ENCODE results near the gene TUBB6.
A peak's percentile ranks its signal among the peaks of the same experiment; 100 is the strongest.

The TUBB6 gene

DNA sequence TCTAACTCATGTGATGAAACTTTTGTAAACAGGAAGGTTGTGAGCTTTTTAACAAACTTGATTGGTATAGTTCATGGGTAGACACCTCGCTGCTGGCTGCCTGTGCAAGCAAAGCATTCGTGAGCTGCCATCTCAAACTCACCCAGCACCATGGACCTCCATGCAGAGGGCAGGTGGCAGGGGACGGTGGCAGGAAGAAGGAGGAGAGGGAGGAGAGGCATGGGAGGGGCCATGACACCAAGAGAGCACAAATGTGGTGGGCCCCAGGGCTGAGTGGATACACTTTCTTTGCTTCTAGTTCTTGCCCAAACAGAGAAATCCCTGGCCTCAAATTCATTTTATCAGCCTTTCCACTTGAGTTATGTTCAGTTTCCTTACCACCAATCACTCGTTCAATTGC, 39.9 kb downstream of the TUBB6 start:
- H3K4me3 Mint-ChIP-seq, result no peak overlapping the region
- no peak for DNase-seq (ENCODE audit: low spot score)
- no peak overlapping the region for H3K27ac Mint-ChIP-seq
- peaks cover 49% of the 10 kb centered on the region for H3K36me3 Mint-ChIP-seq (ENCODE audit: low read depth)
- H3K27me3 Mint-ChIP-seq (ENCODE audit: low read depth), result no peaks in the 10 kb centered on the region
- H3K9me3 Mint-ChIP-seq, result no peaks in the 10 kb centered on the region
- H3K4me1 Mint-ChIP-seq (ENCODE audit: low read depth), result no peaks in the 10 kb centered on the region

DNA sequence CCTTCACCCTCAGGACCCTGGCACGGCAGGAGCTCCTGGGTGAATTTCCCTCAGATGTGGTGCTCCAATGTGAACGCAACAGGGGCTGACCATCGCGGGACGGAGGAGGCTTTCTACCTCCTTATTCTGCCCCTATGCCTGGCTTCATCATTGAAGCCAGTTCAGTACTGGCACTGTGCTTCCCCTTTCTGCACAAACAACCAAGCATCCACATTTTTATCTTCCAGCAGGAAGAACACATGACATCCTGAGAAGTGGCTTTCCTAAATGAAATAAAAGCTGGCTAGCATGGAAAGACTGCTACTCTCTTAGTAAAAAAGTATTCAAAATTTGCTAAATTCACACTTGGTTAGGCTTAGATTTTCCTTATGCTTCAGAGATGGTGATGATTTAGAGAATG, 44.1 kb downstream of the TUBB6 start:
- H3K36me3 Mint-ChIP-seq (ENCODE audit: low read depth), result peaks cover 51% of the 10 kb centered on the region

DNA sequence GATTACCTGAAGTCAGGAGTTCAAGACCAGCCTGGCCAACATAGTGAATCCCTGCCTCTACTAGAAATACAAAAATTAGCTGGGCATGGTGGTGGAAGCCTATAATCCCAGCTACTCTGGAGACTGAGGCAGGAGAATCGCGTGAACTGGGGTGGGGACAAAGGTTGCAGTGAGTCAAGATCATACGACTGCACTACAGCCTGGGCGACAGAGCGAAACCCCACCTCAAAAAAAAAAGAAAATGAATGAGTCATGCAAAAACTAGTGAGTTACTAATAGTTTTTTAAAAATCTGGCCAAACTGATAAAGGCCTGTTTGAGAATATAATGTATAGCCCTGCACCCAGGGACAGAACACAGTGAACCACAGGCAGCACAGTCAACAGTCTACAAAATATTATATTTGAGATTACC, 51.5 kb downstream of the TUBB6 start:
- Mint-ChIP-seq H3K4me3 (no peak overlapping the region), H3K9me3 (no peaks in the 10 kb centered on the region), H3K27ac (no peak overlapping the region), H3K4me1 (ENCODE audit: low read depth) (peaks cover 4% of the 10 kb centered on the region), H3K36me3 (ENCODE audit: low read depth) (peaks cover 50% of the 10 kb centered on the region), H3K27me3 (ENCODE audit: low read depth) (no peaks in the 10 kb centered on the region)
- no peak for DNase-seq (ENCODE audit: low spot score)

More for the DNA sequence above, 44.1 kb downstream of the TUBB6 start:
- Mint-ChIP-seq H3K27ac (no peak overlapping the region), H3K9me3 (no peaks in the 10 kb centered on the region), H3K27me3 (ENCODE audit: low read depth) (no peaks in the 10 kb centered on the region), H3K4me3 (no peak overlapping the region), H3K4me1 (ENCODE audit: low read depth) (no peaks in the 10 kb centered on the region)
- no peak for DNase-seq (ENCODE audit: low spot score)

DNA sequence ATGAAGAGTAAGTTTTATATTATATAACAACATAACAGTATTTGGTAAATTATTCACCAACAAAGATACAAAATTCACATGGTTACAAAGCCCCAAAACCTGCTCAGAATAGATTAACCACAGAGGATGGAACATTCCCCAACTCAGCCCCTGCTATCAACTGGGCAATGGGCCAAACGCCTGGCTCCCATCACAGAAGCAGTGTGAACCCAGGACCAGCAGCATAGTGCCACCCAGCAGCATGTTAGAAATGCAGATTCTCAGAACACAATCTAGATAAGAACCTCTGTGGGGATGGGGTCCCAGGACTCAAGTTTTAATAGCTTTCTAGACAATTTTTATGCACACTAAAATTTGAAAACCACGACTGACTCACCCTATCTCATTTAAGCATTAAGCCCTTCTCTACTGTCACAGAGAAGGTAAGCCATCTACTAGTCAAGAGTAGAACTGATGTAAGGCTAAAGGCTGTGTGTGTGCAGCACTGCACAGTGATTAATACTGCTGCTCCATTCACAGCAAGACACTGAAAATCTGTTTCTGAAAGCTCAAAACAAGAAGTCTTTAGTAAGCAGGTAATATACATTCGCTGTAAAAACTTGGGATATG, 53.8 kb downstream of the TUBB6 start:
- Mint-ChIP-seq H3K9me3 (no peaks in the 10 kb centered on the region), H3K27me3 (ENCODE audit: low read depth) (no peaks in the 10 kb centered on the region), H3K4me3 (no peak overlapping the region), H3K27ac (no peak overlapping the region), H3K4me1 (ENCODE audit: low read depth) (peaks cover 4% of the 10 kb centered on the region), H3K36me3 (ENCODE audit: low read depth) (peaks cover 53% of the 10 kb centered on the region)
- no peak for DNase-seq (ENCODE audit: low spot score)

DNA sequence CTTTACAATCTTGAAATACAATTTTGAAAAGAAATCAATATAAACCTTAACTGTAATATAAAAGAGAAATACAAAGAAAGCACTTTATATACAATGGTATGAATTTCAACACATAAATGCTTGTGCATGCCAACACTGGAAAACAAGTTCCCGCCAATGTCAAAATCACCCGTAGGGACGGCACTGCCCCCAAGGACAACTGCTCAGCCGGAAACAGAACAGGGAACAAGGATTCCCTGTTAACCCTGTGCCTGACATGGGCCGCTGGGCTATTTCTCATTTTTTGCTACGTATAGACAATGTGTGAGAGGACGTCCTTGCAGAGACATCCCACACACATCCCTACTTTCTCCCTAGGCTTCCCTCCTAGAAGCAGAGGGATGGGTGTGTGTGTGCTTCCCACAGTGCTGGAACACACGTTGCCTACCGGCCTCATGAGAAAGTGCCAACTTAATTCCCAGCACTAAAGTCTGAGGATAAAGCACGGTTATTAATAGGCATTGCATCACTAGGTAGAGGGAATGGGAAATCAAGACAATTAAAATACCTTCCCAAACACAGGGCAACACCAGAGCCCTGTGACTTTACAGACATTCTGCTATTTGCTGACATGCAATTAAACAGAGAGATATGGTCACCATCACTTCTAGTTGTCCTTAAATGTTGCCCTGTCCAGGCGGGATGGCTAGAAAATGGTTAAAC, 54.6 kb downstream of the TUBB6 start:
- peak overlapping the region; percentile 34 for H3K27ac Mint-ChIP-seq
- H3K4me3 Mint-ChIP-seq, result no peak overlapping the region
- H3K9me3 Mint-ChIP-seq, result no peaks in the 10 kb centered on the region
- H3K36me3 Mint-ChIP-seq (ENCODE audit: low read depth), result peaks cover 54% of the 10 kb centered on the region
- peaks cover 4% of the 10 kb centered on the region for H3K4me1 Mint-ChIP-seq (ENCODE audit: low read depth)
- no peaks in the 10 kb centered on the region for H3K27me3 Mint-ChIP-seq (ENCODE audit: low read depth)
- DNase-seq (ENCODE audit: low spot score), result no peak

DNA sequence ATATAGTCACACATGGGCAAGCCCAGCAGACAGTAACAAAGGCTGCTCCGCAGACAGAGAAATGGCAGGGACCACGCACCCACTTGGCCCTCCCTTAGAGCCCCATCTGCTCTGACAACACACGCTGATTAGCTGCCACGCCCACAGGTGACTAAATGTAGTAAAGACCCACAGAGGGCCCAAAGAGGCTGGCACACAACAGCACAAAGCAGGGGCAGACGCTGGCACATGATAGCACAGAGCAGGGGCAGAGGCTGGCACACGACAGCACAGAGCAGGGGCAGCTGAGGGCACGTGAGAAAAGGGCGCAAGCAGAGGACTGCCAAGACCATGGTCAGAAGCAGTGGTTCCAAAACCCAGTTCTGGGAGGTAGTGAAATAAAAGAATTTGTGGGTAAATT, 58.3 kb downstream of the TUBB6 start:
- Mint-ChIP-seq H3K4me1 (ENCODE audit: low read depth) (peaks cover 8% of the 10 kb centered on the region), H3K4me3 (no peak overlapping the region), H3K9me3 (no peaks in the 10 kb centered on the region), H3K27me3 (ENCODE audit: low read depth) (no peaks in the 10 kb centered on the region), H3K27ac (no peak overlapping the region), H3K36me3 (ENCODE audit: low read depth) (peaks cover 41% of the 10 kb centered on the region)
- no peak for DNase-seq (ENCODE audit: low spot score)

DNA sequence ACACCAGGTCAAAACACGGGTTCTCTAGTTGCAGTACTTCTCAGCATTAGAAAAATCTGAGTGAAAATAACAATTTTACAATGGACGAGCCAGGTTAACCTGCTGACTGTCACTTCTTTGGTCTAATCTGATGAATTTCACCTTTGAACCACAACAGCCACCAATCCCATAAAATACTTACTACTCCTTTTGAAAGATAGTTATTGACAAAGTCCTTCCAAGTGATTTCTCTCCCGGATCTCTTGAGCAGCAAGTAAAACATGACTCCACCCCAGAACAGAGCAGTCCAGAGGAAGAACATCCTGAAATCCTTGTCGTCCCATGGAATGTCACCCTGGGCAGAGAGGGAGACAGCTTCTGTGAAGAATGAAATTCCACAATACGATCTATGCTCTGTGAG, 58.7 kb downstream of the TUBB6 start:
- no peaks in the 10 kb centered on the region for H3K9me3 Mint-ChIP-seq
- peaks cover 40% of the 10 kb centered on the region for H3K36me3 Mint-ChIP-seq (ENCODE audit: low read depth)
- peaks cover 12% of the 10 kb centered on the region for H3K4me1 Mint-ChIP-seq (ENCODE audit: low read depth)

DNA sequence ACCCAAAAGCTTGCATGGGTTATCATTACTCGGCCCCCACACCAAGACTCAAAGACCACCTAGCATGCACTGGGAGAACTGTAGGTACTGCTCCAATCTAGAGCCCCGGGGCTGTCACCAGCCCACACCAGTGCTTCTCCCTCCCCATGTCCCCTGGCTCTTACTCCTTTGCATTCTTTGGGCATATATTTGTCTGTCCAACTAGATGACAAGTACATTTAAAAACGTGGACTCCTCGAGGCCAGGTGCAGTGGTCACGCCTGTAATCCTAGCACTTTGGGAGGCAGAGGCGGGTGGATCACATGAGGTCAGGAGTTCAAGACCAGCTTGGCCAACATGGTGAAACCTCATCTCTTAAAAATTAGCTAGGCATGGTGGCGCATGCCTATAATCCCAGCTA, 61.2 kb downstream of the TUBB6 start:
- DNase-seq (ENCODE audit: low spot score), result no peak
- Mint-ChIP-seq H3K4me3 (no peak overlapping the region), H3K9me3 (no peaks in the 10 kb centered on the region), H3K4me1 (ENCODE audit: low read depth) (peaks cover 29% of the 10 kb centered on the region), H3K27ac (no peak overlapping the region), H3K36me3 (ENCODE audit: low read depth) (peaks cover 40% of the 10 kb centered on the region), H3K27me3 (ENCODE audit: low read depth) (no peaks in the 10 kb centered on the region)

More for the DNA sequence above, 58.7 kb downstream of the TUBB6 start:
- DNase-seq (ENCODE audit: low spot score), result no peak
- Mint-ChIP-seq H3K27ac (no peak overlapping the region), H3K27me3 (ENCODE audit: low read depth) (no peaks in the 10 kb centered on the region), H3K4me3 (no peak overlapping the region)

DNA sequence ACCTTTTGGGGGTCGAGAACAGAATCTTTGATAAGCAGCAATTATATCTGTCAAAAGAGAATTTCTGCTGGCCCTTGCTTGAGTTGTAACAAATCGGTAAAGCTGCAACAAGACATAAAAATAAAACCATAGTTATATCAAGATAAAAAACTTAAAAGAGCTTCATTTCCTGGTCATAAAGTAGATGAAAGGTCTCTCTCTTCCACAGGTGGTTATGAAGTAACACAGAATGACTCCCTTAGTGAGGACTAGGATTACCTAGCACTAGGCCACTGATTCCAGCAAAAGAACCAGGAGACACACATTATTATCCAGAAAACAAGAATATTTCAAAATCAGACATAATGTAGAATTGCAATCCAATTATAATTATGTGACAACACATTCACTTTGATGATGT, 63.5 kb downstream of the TUBB6 start:
- no peaks in the 10 kb centered on the region for H3K27me3 Mint-ChIP-seq (ENCODE audit: low read depth)

DNA sequence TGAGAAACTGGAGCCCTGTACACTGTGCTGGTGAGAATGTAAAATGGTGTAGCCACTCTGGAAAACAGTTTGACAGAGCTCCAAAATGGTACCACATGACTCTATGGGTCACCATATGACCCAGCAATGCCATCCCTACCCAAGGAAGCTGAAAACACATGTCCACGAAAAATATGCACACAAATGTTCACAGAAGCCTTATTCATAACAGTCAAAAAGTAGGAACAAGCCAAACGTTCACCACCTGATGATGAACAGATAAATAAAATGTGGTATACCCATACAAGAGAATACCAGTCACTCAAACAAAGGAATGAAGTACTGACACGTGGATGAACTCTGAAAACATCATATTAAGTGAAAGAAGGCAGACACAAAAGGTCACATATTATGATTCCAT, 64.4 kb downstream of the TUBB6 start:
- Mint-ChIP-seq H3K27ac (peak overlapping the region; percentile 17), H3K36me3 (ENCODE audit: low read depth) (peaks cover 24% of the 10 kb centered on the region), H3K9me3 (no peaks in the 10 kb centered on the region), H3K4me3 (peak overlapping the region; percentile 42), H3K27me3 (ENCODE audit: low read depth) (no peaks in the 10 kb centered on the region), H3K4me1 (ENCODE audit: low read depth) (peaks cover 40% of the 10 kb centered on the region)
- DNase-seq (ENCODE audit: low spot score), result no peak

More for the DNA sequence above, 63.5 kb downstream of the TUBB6 start:
- no peak for DNase-seq (ENCODE audit: low spot score)
- peaks cover 40% of the 10 kb centered on the region for H3K4me1 Mint-ChIP-seq (ENCODE audit: low read depth)
- H3K4me3 Mint-ChIP-seq, result peak overlapping the region; percentile 40
- H3K36me3 Mint-ChIP-seq (ENCODE audit: low read depth), result peaks cover 31% of the 10 kb centered on the region
- peak overlapping the region; percentile 59 for H3K27ac Mint-ChIP-seq
- no peaks in the 10 kb centered on the region for H3K9me3 Mint-ChIP-seq

DNA sequence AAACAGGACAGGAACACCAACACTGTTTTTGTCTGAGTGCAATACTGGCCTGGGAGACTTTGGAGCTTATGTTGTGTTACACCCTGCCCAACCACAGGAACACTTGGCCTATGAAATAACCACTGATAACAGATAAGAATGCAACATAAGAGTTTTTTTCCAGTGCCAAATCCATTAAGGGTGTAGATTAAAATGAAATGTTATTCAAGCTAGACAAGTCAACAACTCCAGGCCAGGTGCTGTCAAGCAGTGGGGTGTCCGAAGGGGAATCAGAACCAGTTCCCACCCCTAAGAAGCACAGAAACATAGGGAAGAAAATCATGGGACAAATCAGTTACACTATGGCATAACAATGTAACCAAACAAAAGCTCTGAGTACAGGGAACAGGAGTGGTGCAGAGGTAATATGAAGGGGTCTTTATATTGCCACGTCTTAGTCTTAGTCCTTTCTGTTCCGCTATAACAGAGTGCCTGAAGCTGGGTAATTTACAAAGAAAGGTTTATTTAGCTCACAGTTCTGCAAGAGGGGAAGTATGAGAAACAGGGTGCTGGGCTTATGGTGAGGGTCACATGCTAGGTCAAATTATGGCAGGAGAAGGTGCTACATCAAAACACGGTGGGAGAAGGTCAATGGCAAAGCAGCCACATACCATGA, 65.2 kb downstream of the TUBB6 start:
- no peak overlapping the region for H3K27ac Mint-ChIP-seq

DNA sequence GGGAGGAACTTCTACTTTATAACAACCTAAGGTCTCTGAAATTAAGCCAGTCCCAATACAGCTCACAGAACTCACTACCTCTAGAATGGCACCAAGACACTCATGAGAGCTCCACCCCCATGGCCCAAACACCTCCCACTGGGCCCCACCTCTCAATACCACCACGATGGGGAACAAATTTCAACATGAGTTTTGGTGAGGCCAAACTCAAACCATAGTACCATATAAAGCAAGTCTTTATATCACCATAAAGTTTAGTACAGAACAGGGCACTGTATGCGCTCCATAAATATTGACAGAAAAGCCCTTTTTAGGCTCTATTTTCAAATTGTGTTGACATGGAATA, 65.7 kb downstream of the TUBB6 start:
- Mint-ChIP-seq H3K4me3 (peak overlapping the region; percentile 4), H3K9me3 (no peaks in the 10 kb centered on the region), H3K36me3 (ENCODE audit: low read depth) (peaks cover 24% of the 10 kb centered on the region), H3K27ac (no peak overlapping the region), H3K27me3 (ENCODE audit: low read depth) (peaks cover 2% of the 10 kb centered on the region), H3K4me1 (ENCODE audit: low read depth) (peaks cover 47% of the 10 kb centered on the region)
- DNase-seq (ENCODE audit: low spot score), result no peak

More for the DNA sequence above, 65.2 kb downstream of the TUBB6 start:
- Mint-ChIP-seq H3K4me1 (ENCODE audit: low read depth) (peaks cover 47% of the 10 kb centered on the region), H3K9me3 (no peaks in the 10 kb centered on the region), H3K27me3 (ENCODE audit: low read depth) (no peaks in the 10 kb centered on the region), H3K4me3 (peak overlapping the region; percentile 42), H3K36me3 (ENCODE audit: low read depth) (peaks cover 24% of the 10 kb centered on the region)
- DNase-seq (ENCODE audit: low spot score), result no peak

DNA sequence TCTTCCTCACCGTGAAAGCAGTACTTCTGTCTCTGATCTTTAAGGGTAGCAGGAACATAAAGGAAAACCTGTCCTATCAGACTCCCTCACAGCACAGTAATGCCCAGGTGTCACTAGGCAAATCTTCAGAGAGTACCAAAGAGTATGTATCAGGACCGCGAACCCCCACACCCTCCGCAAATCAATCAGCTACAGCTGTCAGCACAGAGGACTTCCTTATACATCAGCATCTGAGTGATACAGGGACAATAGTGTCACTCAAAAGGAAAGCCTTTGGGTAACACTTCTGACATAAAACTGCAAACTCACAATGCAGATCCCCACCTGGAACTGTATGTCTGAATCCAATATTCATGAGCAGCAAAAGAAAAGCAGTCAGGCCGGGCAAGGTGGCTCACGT, 66.4 kb downstream of the TUBB6 start:
- Mint-ChIP-seq H3K4me3 (peak overlapping the region; percentile 73), H3K9me3 (no peaks in the 10 kb centered on the region), H3K4me1 (ENCODE audit: low read depth) (peaks cover 47% of the 10 kb centered on the region), H3K27me3 (ENCODE audit: low read depth) (peaks cover 2% of the 10 kb centered on the region), H3K36me3 (ENCODE audit: low read depth) (peaks cover 21% of the 10 kb centered on the region), H3K27ac (peak overlapping the region; percentile 56)
- no peak for DNase-seq (ENCODE audit: low spot score)

Measured in T-helper 2 cell treated with Interferon-gamma antibody and Interleukin-4, amounts not matched to agents 5 μg/mL and 100 μg/mL, for 36 hours (primary cell).